ENCODE measurements around the gene ARHGEF6.

Gene ARHGEF6

DNA sequence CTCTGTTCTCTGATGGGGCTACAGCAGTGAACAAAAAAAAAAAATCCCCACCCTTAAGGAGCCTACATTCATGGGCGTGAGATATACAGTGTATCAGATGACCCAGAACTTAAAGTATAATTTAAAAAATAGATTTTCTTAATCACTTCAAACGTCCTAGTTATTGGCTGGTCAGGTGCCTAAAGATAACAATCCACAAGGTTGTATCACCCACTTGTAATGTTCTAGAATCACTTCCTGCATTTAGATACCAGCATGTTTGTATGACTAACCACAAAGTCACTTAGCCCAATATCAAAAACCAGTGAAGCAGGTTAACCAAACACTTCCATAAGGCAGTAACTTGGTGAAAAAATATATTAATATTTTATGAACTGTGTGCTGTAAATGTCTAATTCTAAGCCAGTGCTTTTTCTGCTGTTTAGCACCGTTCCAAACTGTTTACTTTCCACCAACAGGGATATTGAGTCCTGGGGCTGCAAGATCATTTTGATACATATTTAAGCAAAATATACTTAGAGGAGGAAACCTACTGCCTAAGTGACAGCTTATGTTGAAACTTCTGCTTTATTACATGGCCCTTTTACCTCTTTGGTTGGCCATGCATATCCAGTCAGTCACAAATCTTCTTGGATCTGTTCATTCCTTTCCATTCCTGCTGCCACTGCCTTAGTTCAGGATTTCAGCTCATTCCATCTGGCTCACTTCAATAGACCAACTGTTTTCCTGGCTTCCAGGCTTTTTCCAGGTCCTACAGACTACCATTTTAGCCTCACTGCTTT, 89.5 kb downstream of the ARHGEF6 start:
- DNase-seq: no peak

DNA sequence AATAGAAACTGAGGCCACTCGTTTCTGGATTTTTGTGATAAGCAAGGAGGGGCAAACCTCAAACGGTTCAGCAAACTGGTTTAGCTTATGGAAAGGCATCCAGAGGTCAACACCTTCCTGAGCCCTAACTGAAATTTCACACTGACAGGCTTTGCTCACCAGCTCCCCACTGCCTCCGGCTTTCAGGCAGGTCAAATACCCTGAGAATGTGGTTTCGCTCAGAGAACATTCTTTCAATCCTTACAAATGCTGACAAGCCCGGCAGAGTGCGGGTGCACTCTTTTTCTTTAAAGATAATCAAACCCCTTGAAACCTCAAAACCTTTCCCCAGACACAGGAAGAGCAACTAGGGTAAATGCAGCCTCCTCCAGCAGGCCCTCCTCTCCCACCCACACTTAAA, 91.3 kb downstream of the ARHGEF6 start:
- no peak for DNase-seq

DNA sequence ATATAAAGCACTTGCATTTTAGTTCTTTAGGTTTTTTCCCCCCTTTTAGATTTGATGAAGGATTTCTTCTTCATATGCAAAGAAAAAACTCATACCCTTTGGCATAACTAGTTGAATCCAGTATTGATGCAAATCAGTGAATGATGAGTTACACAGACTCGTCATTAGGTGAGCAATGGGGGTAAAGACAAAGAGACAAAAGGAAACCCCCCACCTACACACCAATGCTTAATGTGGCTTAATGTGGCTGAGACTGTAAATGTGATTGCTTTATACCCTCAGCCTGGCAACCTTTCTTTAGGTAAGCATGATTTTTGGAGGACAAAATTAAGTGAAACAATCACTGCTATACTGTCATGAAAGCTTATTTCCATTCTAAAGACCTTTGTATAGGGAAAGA, 93.3 kb downstream of the ARHGEF6 start:
- DNase-seq: no peak

DNA sequence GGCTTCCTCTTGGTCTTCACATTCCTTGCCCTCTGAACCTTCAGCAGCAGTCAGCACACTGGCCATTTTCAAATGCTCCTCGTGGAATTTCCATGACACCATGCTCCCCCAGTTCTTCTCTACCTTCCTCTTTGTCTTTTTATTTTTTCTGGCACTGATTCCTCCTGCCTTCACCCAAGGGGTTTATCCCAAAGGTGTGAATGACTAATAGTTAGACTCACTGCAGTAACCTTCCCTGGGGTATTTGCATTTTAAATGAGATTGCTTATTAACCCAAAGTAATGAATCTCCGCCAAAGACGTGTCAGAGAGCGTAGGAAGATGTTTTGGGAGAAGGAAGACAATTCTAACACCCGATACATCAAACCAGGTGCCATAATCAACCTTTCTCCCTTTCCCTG, 96.6 kb downstream of the ARHGEF6 start:
- no peak for DNase-seq

DNA sequence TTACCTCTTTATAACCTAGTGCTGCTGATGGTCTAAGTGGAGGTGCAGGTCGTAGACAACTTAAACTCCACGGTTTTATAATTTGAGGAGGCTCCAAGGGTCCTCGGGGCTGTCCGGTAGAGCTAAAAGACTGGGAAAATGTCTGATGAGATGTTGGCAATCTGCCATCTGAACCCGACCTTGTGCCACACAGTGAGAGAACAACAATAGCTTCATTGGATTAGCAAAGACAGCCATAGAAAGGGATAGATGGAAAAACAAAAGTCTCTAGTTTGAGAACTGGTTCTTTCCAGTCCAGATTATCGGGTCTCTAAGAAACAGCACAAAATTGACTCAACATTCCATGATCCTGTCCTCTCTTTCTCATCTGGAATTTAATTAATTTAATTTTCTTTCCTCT, 101.2 kb downstream of the ARHGEF6 start:
- no peak for DNase-seq

DNA sequence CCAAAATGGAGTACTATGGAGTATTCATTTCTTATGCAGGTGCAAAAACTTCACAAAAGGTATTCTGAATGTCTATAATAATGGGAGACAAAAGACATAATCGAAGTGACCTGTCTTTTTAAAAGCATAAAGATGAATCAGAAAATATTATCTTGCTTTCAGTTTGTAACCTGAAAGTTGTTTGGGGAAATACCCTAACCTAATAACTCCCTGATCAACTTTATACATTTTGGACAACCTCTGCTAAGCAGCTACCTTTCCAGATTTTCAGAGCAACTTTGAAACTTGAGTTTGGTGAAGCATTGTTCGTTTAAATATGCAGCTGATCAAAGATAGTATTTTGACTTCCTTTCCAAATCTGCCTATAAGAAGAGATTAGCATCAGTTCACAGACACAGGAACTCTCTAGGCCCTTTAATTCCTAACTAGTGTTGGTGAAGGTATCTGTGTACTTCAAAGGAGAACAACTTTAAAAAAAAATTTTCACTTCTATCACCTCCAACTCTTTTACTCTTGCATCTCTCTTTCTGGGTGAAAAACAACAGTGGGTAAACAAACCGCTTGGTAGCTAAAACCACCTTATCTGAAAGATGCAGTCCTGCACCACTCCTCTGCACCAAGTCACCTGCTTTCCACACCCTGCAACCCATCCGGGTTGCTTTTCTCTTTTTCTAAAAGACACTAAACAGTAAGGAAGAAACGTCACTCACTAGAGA, 106.3 kb downstream of the ARHGEF6 start:
- no peak for DNase-seq

DNA sequence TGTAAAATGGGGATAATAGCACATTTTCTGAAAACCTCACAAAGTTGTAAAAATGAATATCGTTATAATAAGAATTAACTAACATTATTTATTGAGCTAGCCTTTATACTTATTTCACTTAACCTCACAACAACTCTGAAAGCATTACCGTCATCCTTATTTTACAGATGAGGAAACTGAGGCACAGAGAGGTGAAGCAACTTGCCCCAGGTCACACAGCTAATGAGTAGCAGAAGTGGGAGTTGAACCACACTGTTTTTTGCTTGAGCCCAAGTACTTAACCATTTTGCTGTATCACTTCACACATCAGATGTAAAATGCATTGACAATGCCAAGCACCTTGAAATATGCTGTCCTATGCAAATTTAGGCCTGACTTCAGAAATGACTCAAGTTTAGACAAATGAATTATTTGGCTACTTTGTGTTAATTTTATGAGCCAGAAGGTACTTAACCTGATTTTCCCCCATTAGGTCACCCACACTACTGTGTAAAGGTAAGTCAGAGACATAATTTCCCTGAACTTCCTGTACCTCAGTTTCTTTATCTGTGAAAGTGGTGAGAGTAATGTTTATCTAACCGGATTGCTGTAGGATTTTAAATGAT, 109.6 kb downstream of the ARHGEF6 start:
- DNase-seq: no peak

DNA sequence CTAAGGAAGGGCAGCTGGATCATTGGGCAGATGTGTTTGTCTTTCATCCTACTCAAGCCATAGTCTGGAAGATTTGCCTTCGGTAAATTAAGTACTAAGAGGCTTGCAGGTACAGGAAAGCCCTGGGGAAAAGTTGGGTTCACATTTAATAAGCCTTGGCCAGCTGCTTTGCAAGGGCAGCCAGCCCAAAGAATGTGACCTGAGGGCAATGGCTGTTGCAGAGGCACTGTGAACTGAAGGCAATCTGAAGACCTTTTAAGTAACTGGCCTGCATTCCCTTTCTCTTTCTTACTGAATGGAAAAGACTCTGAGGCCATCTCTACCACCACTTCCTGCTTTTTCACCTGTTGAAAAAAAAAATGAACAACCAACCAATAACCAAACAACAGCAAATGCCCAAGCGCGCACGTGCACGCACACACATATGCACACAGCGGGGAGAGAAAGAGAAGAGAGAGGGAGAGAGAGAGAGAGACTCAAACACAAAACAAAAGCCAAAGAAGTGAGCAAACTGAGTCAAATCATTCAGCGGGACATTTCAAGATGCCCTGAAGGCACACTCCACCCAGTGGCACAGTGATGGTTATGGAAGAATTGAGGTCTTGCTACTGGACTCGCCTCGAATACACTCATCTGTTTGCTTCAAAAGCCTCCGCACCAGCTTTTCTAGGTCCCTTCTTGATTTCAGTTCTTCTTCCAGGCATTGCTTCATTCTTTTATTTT, 113.1 kb downstream of the ARHGEF6 start:
- no peak for DNase-seq

DNA sequence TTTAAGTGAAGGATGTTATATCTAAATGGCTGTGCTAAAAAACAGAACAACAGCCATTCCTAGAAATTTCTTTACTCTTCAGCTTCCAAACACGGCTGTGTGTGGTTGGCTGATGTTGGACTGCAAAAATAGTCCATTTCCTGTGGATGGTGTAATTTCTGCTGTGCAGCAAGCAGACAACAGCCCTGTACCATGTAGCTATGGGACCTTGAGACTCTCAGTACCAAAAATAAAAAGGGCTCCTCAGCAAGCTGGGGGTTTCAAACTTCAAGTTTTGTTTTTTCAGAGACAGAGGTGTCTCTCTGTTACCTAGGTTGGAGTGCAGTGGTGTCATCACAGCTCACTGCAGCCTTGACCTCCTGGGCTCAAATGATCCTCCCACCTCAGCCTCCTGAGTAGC, 114.6 kb downstream of the ARHGEF6 start:
- DNase-seq: no peak

DNA sequence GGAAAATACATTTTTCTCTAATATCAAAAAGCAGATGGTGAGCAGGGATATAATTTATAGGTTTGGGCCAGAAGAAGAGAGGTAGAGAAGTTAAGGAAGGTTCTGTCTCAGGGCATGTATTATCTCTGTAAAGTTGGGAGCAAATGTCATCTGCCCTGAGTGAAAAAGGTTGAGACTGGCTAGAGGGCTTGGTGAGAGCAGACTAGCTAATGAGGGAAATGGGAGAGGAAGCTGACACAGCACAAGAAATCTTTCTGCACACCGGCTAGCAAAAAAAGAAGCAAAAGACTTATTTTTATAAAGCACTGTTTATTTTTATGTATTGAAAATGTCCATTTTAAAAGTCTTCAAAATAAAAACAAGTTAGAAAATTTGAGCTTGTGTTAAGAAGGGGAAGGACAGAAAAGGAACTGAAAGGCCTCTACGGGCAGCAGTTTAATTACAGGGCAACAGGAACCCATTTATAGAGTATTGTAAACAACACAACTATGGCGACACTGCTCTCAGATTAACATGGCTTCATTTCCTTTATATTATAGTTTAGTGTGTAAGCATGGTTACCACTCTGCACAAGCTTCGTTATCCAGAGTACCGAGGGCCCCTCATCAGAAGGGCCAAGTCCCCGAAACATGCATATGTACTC, 115.4 kb downstream of the ARHGEF6 start:
- DNase-seq: no peak

DNA sequence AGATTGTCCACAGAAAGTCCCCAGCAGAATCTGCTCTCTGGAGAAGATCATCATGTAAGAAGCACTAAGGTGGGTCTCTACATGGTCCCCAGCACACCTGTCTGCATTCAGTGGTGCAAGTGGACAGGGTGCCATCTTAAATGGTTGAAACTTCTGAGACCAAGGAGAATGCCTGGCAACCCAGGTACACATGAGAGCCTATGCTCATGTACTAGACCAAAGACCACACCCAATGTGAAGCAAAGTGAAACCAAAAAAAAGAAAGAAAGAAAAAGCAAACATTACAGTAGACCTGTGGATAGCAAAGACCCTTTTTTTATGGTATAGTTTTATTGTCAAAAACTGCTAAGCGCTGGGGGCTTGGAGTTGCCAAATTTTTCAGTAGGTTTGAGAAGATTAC, 117.8 kb downstream of the ARHGEF6 start:
- DNase-seq: no peak

DNA sequence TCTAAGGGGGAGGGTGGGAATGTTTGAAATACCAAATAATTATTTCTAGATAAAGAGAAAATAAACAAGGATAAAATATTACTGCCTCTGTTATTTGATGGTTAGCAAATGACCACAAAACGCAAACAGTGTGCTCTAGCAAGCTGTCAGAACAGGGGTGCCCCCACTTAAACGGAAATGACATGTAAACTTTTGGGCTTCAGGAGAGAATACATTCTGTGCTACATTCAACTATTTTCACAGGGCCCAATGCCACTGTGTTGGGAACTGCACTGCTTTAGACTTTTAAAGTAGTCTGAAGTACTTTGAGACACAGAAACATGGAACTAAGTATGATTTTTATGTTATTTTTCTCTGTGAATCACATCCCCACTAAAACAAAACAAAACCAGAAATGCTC, 118.6 kb downstream of the ARHGEF6 start:
- DNase-seq: no peak

DNA sequence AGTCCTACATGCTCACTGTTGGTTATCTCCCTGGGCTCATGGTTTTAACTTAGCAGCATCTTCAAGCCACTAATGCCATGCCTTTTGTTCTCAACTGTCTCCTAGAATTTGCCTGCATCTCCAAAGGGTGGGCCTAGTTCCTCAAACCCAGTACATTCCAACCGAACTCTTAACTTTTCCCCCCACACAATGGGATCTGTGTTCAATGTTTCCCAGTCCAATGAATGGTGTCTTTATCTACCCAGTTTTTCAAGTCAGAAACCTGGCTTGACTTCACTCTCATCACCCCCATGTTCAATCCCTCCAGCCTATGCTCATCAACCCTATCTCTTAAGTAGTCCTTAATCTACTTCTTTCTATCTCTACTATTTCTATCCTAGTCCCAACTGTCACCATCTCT, 119.8 kb downstream of the ARHGEF6 start:
- no peak for DNase-seq

DNA sequence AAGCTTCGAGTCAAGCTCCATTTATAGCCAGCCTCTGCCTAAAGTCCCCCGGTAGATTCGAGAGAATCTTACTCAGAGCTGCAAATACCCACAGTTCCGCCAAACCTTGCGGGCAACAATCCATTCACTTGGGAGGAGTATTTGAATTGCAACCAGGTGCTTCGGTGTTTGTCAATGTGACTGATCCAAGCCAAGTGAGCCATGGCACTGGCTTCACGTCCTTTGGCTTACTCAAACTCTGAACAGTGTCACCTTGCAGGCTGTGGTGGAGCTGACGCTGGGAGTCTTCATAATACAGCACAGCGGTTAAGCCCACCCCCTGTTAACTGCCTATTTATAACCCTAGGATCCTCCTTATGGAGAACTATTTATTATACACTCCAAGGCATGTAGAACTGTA, 121.6 kb downstream of the ARHGEF6 start:
- DNase-seq: no peak

DNA sequence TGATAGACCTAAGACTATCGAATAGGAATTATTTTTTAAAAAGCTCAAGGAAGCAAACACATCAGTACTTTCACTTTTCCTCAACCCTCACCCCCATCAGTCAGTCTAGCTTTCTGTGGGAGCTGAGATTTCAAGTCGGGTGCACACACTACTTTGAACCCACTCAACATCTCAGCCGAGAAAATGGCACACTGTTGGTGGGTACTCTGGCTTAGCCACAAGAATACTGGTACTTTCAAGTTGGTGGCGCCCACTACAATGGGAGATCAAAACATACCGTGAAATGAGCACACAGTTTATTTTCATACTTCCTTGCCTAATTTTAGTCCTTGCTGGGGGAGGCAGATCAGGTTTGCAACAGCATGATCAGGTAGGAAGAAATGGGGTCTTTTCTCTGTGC, 122.6 kb downstream of the ARHGEF6 start:
- no peak for DNase-seq

DNA sequence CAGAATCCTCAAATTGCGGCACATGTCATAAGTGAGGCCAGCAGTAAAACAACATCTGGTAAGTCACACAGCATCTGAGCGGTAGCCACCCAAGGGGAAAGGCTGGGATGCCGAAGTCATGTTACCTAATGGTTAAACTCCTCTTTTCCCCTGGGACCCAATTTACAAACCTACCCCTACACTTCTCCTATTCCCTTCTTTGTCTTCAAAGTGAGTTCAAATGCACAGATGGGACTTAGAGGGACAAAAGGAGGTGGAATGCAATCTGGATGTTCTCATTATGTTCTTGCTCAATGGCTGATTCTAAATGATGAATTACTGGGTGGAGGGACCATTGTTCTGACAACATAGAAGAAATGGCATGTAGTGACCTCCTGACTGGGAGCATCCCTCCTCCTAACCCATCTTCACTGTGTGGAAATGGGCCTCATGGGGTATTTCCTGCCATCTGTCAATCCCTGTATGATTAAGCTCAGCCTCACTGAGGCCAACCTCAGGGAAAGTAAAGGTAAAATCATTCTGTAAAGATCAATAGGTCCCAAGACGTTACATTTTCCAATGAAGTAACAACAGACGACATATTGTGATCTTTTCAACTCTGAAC, 124.3 kb downstream of the ARHGEF6 start:
- no peak for DNase-seq

DNA sequence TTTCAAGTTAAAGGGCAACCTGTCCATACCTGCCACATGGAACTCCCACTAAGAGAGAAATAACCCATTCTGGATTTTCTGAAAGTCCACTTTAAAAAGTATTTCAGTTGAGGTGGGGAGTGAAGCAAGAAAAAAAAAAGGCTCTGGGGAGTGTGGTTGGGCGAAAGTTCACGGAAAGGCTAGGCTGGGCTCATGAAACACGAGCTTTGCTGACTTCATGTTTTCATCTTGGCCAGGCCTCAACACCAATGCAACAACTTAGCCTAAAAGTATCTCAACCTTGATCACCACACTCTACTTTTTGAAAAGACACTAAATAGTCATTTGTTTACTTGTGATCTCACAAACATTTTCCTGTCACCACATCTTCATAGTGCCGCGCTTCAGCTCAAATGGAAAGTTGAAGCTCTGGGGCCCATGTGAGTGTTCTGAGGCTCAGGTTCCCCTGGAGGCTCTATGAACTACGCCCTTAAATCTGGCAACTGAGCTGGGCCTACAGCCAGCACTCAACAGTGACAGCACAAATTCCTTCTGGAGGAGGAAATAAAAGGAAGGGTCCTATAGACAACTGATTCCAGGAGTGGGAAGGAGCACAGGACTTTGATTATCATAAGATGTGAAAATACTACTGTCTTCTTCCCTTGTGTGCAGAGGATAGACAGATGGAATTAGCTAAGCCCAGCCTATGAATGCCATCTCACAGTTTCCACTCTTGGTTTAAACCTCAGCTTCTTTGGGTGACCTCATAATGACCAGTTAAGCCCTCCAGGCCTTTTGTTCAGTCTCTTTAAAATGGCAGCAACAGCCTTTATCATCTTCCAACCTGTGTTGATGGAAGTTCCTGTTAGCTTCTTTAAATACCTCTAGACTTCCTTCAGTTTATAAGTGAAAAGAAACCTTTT, 127.7 kb downstream of the ARHGEF6 start:
- DNase-seq: no peak

DNA sequence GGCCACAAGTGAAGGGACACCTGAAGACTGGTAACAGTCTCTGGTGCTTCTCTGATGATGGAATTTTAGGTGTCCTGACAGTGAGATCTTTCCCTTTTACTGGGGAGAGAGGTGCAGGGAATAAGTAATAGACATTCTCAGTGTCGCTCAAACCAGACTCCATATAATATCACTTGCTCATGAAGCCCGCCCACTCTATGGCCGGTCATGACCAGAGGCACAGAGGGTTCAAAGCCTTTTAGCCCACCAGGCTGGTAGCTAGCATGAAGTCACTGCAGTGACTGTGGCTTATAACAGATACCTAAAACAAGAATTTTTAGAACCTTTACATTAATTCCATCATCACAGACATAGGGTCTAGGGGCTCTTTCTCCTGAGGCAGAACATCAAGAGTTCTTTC, 129.9 kb downstream of the ARHGEF6 start:
- no peak for DNase-seq

DNA sequence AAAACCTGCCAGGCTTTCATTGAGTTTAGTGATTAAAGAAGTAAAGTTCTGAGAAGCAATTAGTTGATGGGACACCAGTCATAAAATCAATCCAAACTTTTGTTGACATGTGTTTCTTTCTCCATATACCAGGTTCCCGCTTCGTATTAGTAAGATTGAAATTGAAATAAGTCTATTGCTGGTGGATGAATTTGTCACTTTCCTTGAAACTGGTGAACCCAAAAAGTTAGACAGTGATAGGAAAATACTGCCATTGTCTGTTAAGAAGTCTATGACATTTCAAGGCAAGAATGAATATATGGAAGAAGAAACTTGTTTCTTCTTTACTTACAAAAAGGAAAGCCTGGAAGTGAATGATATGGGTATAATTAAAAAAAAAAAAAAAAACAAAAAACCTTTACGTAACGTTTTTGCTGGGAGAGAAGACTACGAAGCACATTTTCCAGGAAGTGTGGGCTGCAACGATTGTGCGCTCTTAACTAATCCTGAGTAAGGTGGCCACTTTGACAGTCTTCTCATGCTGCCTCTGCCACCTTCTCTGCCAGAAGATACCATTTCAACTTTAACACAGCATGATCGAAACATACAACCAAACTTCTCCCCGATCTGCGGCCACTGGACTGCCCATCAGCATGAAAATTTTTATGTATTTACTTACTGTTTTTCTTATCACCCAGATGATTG, 132.9 kb downstream of the ARHGEF6 start, which contains the start of gene CD40LG:
Gene CD40LG, plus strand, starts transcription at position 482 of the 684 bp plus-strand sequence. Its CDS starts 91 bp downstream, at position 573.
- no peak for DNase-seq

DNA sequence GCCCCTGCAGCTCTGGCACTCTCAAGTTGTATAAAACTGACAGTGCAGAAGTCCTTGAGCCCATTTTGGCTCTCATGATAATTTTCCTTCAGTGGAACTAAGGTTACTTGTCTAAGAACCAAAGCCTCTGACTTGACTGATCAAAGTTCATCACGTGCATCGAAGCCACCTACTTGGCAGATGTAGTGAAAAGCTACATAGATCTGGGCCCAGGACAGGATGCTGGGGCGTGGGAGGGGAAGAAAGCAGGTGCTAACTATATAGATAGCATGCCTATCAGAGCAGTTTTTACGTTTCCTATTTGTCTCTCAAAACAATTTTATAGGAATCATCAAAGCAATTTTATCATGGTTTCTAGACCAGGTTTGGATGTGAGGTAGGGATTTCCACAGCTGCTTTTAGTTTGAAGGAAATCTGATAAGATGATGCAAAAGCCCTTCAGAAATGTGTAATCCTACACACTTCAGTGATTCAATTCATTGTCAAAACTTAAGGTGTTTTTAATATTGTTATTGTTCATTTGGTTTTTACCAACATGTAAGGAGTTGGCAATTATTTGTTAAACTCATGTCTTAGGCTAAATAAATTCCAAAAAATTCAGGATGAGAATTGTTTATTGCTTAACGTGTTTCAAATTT, 134.0 kb downstream of the ARHGEF6 start:
- no peak for DNase-seq
